Measurements from ENCODE around the gene LRMDA. TPM values are rescaled to one million over a fixed set of nuclear protein-coding genes. Genes with fewer than 3 reads are reported as not detected.
A peak's percentile ranks its signal among the peaks of the same experiment; 100 is the strongest.

Gene LRMDA
- total RNA-seq, 1 donor from 2014 or later, result 22.3 TPM

DNA sequence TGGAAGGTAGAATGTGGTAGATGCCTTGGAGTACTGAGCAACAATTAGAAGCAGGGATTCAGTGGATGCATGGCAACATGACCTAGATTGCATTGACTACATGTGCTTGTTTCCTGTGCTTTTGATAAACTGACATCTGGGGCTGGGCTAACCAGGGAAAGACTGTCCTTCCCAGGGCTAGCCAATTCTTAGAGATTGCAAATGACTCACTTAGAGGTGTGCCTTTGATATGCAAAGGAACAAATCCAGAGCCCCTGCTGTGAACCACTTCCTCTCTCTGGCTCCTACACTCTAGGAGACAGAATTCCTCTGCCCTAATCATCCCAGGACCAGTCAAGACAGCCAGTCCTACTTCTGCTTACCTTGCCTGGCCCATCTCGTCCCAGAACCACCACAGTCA lies 651.5 kb downstream of the LRMDA start:
- DNase-seq (ENCODE audit: missing footprints) (no peak), ATAC-seq (no peak)
- intact Hi-C loops (cut with DNase I), result no loop called here

- DNase-seq (ENCODE audit: missing footprints) (no peak), ATAC-seq (peak; percentile 8)
- intact Hi-C loops (cut with DNase I), result no loop called here
Observed at GRCh38 chr10:76085002-76085816, 653.8 kb downstream of the LRMDA start.

DNA sequence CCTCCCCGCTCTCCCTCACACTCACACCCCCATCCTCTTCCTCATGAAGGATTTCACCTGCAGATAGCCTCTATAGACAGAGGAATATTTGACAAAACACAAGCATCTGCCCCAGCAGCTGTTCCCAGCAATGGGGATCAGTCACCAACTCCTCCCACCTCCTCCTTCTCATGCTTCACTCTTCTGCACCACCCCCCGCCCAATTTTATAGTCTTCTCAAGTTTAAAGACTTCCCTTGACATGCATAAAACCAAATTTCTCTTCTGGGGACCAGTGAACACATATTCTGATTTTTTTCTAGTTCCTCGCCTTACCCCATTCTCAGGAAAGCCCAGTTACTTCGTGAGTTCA lies 654.4 kb downstream of the LRMDA start:
- intact Hi-C loops (cut with DNase I), result no loop called here
- DNase-seq (ENCODE audit: missing footprints) (no peak), ATAC-seq (no peak)

GRCh38 chr10:76086170-76086760 lies 654.8 kb downstream of the LRMDA start:
- intact Hi-C loops (cut with DNase I), result no loop called here
- ATAC-seq (no peak), DNase-seq (ENCODE audit: missing footprints) (no peak)

DNA sequence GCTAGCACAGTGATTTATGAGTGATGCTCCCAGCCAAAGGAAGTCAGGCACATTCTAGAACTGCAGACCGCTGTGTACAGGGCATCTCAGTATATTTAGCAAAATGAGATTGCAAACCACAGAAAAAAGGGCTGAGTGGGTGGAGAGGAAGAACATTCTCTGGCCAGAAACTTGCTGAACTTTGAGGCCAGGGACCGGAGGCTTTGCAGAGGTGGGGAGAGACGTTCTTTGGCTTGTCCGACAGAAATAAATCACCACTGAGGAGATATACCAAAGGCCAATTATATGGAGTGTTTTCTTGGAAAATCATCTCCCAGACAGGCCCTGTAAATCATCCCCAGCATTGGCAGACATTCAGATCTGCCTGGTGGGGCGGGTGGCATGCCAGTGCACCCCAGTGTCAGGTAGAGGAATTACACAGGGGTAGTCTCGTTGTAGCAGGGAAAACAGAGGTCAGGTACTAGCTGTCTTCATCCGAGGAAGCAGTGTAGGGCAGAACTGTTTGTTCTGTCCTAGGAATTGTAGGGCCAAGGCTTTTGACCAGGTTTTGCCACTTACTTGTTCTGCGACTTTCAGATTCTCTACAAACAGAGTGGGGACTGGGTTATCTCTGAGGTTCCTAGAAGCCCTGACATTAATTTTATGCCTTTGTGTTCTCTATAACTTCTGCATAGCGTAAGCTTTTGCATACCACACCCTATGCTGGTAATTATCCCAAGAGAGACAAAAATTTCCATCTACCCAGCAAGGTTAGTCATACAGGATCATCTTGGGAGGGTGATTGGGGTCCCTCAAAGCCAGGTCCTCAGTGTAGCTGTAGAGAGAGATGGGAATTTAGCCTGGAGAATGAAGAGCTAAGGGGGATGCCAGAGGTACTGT lies 655.6 kb downstream of the LRMDA start:
- intact Hi-C loops (cut with DNase I), result no loop called here
- ATAC-seq (no peak), DNase-seq (ENCODE audit: missing footprints) (no peak)

GRCh38 chr10:76088008-76088407 lies 656.6 kb downstream of the LRMDA start:
- intact Hi-C loops (cut with DNase I), result no loop called here
- DNase-seq (ENCODE audit: missing footprints) (no peak), ATAC-seq (no peak)

DNA sequence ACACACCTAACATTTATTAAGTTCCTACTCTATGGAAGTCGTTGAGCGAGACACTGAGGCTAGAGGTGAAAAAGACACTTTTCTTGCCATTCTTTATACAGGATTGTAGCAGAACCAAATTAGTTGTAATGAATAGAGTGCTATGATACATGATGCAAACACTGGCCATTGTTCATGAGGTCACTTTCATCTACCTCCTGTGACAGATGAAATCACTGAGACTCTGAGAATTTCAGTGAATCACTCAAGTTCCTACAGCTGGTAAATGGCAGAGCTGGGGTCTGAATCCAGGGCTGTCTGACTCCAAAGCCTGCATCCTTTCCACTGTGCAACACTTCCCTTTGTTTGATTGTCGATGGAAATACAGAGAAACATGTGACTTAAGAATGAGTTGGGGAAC lies 657.6 kb downstream of the LRMDA start:
- ATAC-seq, result no peak
- intact Hi-C loops (cut with DNase I), result no loop called here
- DNase-seq (ENCODE audit: missing footprints), result no peak

- ATAC-seq (no peak), DNase-seq (ENCODE audit: missing footprints) (no peak)
- intact Hi-C loops (cut with DNase I), result no loop called here
Observed at GRCh38 chr10:76089556-76090180, 658.2 kb downstream of the LRMDA start.

- intact Hi-C loops (cut with DNase I), result no loop called here
- DNase-seq (ENCODE audit: missing footprints) (no peak), ATAC-seq (no peak)
Observed at GRCh38 chr10:76091926-76092325, 660.5 kb downstream of the LRMDA start.

DNA sequence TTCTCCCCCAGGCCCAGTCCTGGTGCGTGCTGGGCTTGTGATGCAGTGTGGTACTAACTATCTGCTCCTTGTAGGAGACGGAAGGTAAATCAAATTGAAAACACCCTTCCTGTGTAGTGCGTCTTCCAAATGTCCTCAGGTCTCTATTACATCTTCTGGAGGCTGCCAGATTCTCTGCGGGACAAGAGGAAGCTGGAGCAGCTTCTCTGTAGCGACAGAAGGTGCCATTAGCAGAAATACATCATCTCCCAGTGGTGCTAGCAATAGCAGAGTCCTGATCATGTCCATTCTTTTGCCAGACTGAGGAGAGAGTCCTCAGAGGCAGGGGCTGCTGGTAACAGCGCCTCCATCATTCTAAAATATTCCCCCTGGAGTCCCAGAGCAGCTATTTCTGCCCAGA lies 675.2 kb downstream of the LRMDA start:
- DNase-seq (ENCODE audit: missing footprints), result no peak
- intact Hi-C loops (cut with DNase I), result no loop called here
- ATAC-seq, result no peak

DNA sequence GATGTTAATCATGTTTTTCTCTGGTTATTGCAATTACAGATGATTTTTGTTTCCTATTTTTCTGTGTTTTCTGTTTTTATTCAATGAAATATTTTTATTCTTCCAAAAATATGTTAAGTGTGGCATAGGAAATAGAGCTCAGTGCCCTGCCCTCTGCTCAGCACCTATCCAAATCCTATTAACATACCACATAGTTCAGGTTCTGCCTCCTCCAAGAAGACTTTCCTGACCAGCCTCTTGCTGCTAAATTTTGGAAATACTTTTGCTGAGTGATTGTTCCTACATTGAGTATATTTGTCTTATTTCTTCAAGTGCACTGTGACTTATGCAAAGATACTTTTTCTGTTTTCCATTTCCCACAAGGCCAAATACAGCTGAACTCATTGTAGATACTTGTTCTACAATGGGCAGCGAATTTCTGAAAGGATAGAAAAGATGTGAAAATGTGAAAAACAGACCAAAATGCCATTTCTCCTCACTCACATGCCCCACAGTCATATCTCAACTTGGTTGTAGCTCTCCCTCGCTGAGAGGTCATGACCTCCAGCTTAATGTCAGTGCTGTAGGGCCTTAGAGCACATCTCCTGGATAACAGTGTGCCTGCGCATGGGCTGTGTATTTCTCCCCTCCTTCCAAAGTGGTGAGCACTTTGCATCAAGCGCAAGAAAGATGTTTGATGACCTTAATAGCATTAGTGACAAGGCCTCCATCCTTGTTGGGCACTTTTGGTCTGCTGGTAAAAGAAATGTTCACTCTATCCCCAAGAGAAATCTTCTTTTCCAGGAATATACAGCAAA lies 677.3 kb downstream of the LRMDA start:
- intact Hi-C loops (cut with DNase I), result no loop called here
- no peak for DNase-seq (ENCODE audit: missing footprints)
- no peak for ATAC-seq

DNA sequence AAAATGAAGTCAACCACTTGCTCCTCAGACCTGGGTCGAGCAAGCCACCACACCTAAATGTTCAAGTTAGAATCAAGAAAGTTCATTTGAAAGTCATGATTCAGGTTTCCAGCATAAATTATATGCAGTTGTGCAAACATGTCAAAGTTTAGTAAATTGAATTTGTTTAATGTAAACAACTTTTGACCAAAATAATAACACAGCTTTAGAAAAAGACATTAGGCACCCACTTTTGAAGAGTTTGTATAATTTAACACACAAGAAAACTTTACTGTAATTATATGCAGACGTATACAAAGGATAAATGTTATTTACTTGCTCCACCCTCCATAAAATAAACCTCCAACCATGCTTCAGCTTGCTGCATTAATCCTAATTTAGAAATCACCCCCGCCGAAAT lies 680.0 kb downstream of the LRMDA start:
- intact Hi-C loops (cut with DNase I), result no loop called here
- no peak for ATAC-seq

DNA sequence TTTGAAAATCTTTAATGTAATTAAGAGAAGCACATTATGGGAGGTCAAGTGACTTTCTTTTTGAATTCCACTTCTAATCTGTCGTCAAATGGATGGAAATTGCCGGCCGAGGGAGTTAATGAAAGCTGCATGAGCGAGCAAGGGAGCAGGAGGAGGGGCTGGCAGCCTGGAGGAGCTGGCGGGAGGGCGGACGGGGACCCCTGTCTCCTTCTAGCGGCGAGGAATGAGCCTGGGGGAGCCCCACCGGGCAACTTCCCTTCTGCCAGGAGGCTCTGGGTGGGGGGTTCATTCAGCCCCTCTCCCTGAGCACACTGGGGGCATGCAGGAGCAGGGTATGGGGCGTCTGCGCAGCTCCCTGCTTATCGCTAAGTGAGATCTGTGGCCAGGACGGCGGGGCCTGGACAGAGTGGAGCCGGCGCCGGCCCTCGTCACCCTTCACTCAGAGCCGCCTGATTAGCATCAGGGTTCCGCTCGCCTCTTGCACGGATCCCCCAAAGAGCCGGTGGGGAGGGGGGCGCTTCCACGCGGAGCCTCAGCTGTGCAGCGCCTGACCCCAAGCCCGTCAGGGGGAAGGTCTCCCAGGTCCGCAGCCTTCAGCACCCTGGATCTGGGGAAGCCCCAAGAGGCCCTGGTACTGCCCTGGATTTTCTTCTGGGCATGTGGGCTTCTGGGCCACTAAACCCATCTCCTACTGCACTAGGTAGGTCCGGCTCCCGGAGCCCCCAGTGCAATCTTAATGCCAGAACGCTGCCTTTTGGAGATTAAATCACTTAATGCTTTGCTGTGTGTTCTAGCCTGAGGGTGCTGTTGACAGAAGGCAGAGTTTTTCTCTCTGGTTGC lies 680.8 kb downstream of the LRMDA start:
- intact Hi-C loops (cut with DNase I), result no loop called here
- DNase-seq (ENCODE audit: missing footprints) (no peak), ATAC-seq (no peak)

More for the DNA sequence above, 680.0 kb downstream of the LRMDA start:
- DNase-seq (ENCODE audit: missing footprints), result no peak

DNA sequence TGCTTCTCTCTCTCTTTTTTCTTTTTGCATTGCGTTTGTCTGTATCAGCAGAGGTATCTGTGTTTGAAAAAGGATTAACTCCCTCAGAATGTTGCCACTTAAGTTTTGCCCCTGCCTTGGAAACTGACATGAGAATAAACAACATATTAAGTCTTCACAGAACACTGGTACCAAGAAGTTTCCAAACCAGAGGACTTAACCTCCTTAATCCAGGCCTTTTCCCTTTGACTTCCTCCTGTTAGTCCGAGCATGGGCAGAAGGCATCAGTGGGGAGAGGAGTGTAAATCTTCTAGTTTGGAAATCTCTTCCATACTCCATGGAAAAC lies 681.4 kb downstream of the LRMDA start:
- ATAC-seq, result no peak
- no peak for DNase-seq (ENCODE audit: missing footprints)
- intact Hi-C loops (cut with DNase I), result no loop called here

- ATAC-seq (no peak), DNase-seq (ENCODE audit: missing footprints) (no peak)
- intact Hi-C loops (cut with DNase I), result loop anchor here (1.0 kb wide), 1 partner anchor 27 kb away; no protein-coding TSS in a partner anchor
Observed at GRCh38 chr10:76113952-76114351, 682.5 kb downstream of the LRMDA start.

GRCh38 chr10:76114581-76115001 lies 683.2 kb downstream of the LRMDA start:
- intact Hi-C loops (cut with DNase I), result loop anchor here (1.0 kb wide), 1 partner anchor 27 kb away; no protein-coding TSS in a partner anchor
- DNase-seq (ENCODE audit: missing footprints), result no peak
- no peak for ATAC-seq

DNA sequence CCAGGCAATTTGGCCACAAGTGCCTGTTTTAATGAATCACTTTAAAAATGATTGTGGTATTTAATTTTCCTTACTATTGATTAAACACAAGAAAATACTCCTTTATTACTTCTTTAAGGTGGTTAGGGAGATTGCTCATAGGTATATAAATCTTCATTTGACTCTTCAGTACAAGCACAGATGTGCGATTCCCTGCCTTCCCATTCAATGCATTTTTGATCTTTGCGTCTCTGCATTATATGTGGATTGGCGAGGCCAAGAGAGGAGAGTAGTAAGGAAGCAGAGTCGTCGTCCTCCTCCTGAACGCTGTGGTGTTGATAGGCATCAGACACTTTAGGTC lies 683.7 kb downstream of the LRMDA start:
- ATAC-seq, result no peak
- no peak for DNase-seq (ENCODE audit: missing footprints)
- intact Hi-C loops (cut with DNase I), result no loop called here
